HG03196 (cell line): ENCODE data around the gene ZFP36L2.

ENCODE experiments used
- ATAC-seq: cut with Tn5 transposase; IDR thresholded peaks from one replicate; pipeline ENCODE4 v1.9.1; 2021; ENCODE audit not compliant: unreplicated experiment

ZFP36L2 gene

GRCh38 chr2:43210467-43211303, 15.7 kb downstream of the ZFP36L2 start:
- no peak for ATAC-seq

- ATAC-seq, result no peak
Measured at GRCh38 chr2:43210125-43210466, 16.3 kb downstream of the ZFP36L2 start.

GRCh38 chr2:43209204-43209717, 17.1 kb downstream of the ZFP36L2 start:
- no peak for ATAC-seq

- no peak for ATAC-seq
Measured at GRCh38 chr2:43207553-43208300, 18.7 kb downstream of the ZFP36L2 start.

- no peak for ATAC-seq
Measured at GRCh38 chr2:43206602-43207001, 19.8 kb downstream of the ZFP36L2 start.

- ATAC-seq, result no peak
Measured at GRCh38 chr2:43203373-43203772, 23.0 kb downstream of the ZFP36L2 start.

- no peak for ATAC-seq
Measured at GRCh38 chr2:43202289-43202688, 24.1 kb downstream of the ZFP36L2 start.

- no peak for ATAC-seq
Measured at GRCh38 chr2:43201497-43201896, 24.9 kb downstream of the ZFP36L2 start.

GRCh38 chr2:43201016-43201415, 25.4 kb downstream of the ZFP36L2 start:
- ATAC-seq, result no peak

GRCh38 chr2:43199492-43200488, 26.6 kb downstream of the ZFP36L2 start:
- ATAC-seq, result no peak

- ATAC-seq, result no peak
Measured at GRCh38 chr2:43198263-43198662, 28.1 kb downstream of the ZFP36L2 start.

GRCh38 chr2:43197588-43197896, 28.9 kb downstream of the ZFP36L2 start:
- ATAC-seq, result no peak

GRCh38 chr2:43196768-43197587, 29.4 kb downstream of the ZFP36L2 start:
- no peak for ATAC-seq

- ATAC-seq, result peak; percentile 62
Measured at GRCh38 chr2:43194121-43194869, 32.1 kb downstream of the ZFP36L2 start.

- ATAC-seq, result no peak
Measured at GRCh38 chr2:43193652-43194120, 32.7 kb downstream of the ZFP36L2 start.

- ATAC-seq, result no peak
Measured at GRCh38 chr2:43192744-43193651, 33.4 kb downstream of the ZFP36L2 start.

GRCh38 chr2:43191947-43192516, 34.4 kb downstream of the ZFP36L2 start:
- no peak for ATAC-seq
